SK-N-SH (cell line): Measurements from ENCODE around the gene ACOXL.

ENCODE experiments used
- CHD2 ChIP-seq: fragments of 150-350 bp; IDR thresholded peaks from 2 replicates; pipeline ENCODE4 v1.6.1; 2018; ENCODE audit warnings: low read length; ENCODE audit not compliant: partially characterized antibody
- CTCF ChIP-seq: fragments of 200-600 bp; sonication (generic); IDR thresholded peaks from 2 replicates; pipeline ENCODE4 v1.6.1; 2017; ENCODE audit warnings: antibody characterized with exemption, mild to moderate bottlenecking, moderate library complexity
- EZH2phosphoT487 ChIP-seq: fragments of 200-600 bp; sonication (generic); IDR thresholded peaks from 2 replicates; pipeline ENCODE4 v1.6.1; 2017; ENCODE audit warnings: low read depth, mixed run types, mild to moderate bottlenecking, antibody characterized with exemption, moderate library complexity, borderline replicate concordance
- FOSL2 ChIP-seq: IDR thresholded peaks from 2 replicates; pipeline ENCODE4 v1.4.0; 2012; ENCODE audit warnings: low read depth, mild to moderate bottlenecking, moderate library complexity, borderline replicate concordance
- GABPA ChIP-seq: IDR thresholded peaks from 2 replicates; pipeline ENCODE4 v1.4.0; 2012; ENCODE audit warnings: low read depth, mild to moderate bottlenecking
- IRF3 ChIP-seq: fragments of 150-350 bp; IDR thresholded peaks from 2 replicates; pipeline ENCODE4 v1.6.1; 2016; ENCODE audit warnings: mild to moderate bottlenecking, low read depth, low read length
- POLR2AphosphoS5 ChIP-seq: IDR thresholded peaks from 2 replicates; pipeline ENCODE4 v1.6.1; 2012; ENCODE audit warnings: low read depth, low read length
- RAD21 ChIP-seq: IDR thresholded peaks from 2 replicates; pipeline ENCODE4 v1.6.1; 2012; ENCODE audit warnings: mild to moderate bottlenecking, low read length
- SMC3 ChIP-seq: IDR thresholded peaks from 2 replicates; pipeline ENCODE4 v1.6.1; 2012; ENCODE audit warnings: low read depth, low read length, improper control_type of control experiment
- USF2 ChIP-seq: fragments of 150-350 bp; IDR thresholded peaks from 2 replicates; pipeline ENCODE4 v1.6.1; 2017; ENCODE audit warnings: antibody characterized with exemption, low read length, low read depth, borderline replicate concordance

- TF ChIP-seq FOSL2: no peak
- TF ChIP-seq EZH2phosphoT487: no peak
- TF ChIP-seq IRF3: no peak
- no peak for TF ChIP-seq USF2
- TF ChIP-seq CTCF: no peak
- no peak for TF ChIP-seq SMC3
- no peak for TF ChIP-seq POLR2AphosphoS5
- no peak for TF ChIP-seq GABPA
- no peak for TF ChIP-seq RAD21
- TF ChIP-seq CHD2: no peak
Observed at GRCh38 chr2:111005307-111005706, 272.9 kb downstream of the ACOXL start.
